T-helper 2 cell treated with Interferon-gamma antibody and Interleukin-4, amounts not matched to agents 100 ng/mL and 5 ng/mL, for 36 hours (primary cell): ENCODE measurements around the gene TMEM165. TPM values are rescaled to one million over a fixed set of nuclear protein-coding genes. Genes with fewer than 3 reads are reported as not detected.

Experiments used
- intact Hi-C: fragments of 100-400 bp; cut with micrococcal nuclease; formaldehyde crosslinking; loops from one replicate; pipeline ENCODE4 v1.15.1; 2023
- total RNA-seq: library from RNA; stranded (reverse); gene quantifications from 2 replicates; pipeline ENCODE4 v1.2.3, GENCODE V29; 2022

TMEM165 gene
- total RNA-seq, 1 donor from 2014 or later = 81.9 TPM

DNA sequence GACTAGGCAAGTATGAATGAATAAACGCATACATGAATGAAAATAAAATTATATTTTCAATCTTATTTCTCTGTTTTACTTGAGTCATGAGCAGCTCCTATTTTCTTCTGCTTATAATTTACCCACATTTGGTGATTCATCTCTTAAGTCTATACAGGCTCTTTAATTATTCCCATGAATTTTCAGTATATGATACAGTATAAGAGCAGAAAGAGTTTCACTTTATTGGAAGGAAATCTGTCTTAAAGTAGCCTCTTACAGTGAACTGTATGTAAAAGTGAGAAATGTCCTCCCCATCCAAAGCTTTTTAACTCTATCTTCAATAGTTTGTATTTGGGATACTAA lies 50.8 kb downstream of the TMEM165 start:
- intact Hi-C loops = no loop called here

GRCh38 chr4:55447108-55447708 lies 51.5 kb downstream of the TMEM165 start:
- intact Hi-C loops = no loop called here

- intact Hi-C loops = no loop called here
Measured at GRCh38 chr4:55447831-55448230, 52.1 kb downstream of the TMEM165 start.

- intact Hi-C loops = no loop called here
Measured at GRCh38 chr4:55450566-55450965, 54.8 kb downstream of the TMEM165 start.

GRCh38 chr4:55458164-55458563 lies 62.4 kb downstream of the TMEM165 start:
- intact Hi-C loops = no loop called here

DNA sequence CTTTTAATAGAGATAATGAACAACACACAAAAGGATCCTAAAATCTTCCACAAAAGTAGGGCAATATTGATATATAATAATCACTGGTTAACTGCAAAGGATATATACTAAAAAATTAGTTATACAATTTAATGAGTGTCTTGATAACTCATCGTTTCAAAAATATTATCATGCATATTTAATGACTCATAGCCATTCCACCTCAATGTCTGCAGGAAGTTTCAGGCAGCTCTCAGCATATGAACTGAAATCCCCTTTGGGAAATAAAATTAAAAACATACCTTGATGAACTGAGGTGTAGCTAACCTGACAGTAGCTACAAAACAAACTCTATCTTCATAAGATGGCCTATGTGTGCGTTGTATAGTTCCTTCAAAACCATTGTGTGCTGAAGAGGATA lies 62.9 kb downstream of the TMEM165 start:
- intact Hi-C loops = no loop called here

DNA sequence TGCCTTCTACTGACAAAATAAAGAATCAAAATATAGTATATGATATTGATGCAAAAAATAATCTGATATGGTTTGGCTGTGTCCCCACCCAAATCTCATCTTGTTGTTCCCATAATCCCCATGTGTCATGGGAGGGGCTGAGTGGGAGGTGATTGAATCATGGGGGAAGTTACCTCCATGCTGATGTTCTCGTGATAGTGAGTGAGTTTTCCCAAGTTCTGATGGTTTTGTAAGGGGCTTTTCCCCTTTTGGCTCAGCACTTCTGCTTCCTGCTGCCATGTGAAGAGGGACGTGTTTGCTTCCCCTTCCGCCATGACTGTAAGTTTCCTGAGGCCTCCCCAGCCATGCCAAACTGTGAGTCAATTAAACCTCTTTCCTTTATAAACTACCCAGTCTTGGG lies 70.2 kb downstream of the TMEM165 start:
- intact Hi-C loops = no loop called here

- intact Hi-C loops = no loop called here
Measured at GRCh38 chr4:55468724-55469123, 73.0 kb downstream of the TMEM165 start.

DNA sequence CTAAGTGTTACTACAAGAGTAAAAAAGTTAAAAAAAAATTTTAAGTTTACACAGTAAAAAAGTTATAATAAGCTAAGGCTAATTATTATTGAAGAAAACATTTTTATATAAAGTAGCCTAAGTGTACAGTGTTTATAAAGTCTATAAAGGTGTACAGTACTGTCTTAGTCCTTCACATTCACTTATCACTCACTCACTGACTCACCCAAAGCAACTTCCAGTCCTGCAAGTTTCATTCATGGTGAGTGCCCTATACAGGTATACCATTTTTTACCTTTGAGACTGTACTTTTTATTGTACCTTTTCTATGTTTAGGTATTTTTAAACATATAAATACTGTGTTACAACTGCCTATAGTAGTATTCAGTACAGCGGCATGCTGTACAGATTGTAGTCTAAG lies 74.2 kb downstream of the TMEM165 start:
- intact Hi-C loops = loop anchor here (10.0 kb wide), 1 partner anchor 75 kb away; the partner anchor contains the start of gene CLOCK

Other genes starting within 250 kb of the TMEM165 start
- gene SRD5A3, start 49.7 kb upstream of the TMEM165 start, total RNA-seq = 11.4 and 14.7 TPM in 2 replicates
- 4.4 and 6.7 TPM in 2 replicates for gene CLOCK, start 151.0 kb downstream of the TMEM165 start, total RNA-seq
- gene PDCL2, start 196.3 kb downstream of the TMEM165 start, total RNA-seq = not detected in 2 replicates
- gene NMU, start 240.3 kb downstream of the TMEM165 start, total RNA-seq = not detected in 2 replicates